SK-N-SH treated with all-trans-retinoic acid at 6 μM for 48 hours (cell line): ENCODE measurements around the gene CCDC39.

ENCODE experiments used
- BACH2 ChIP-seq: fragments of 250-450 bp; sonication (Bioruptor Pico); IDR thresholded peaks from 2 replicates; pipeline ENCODE4 v1.9.0; 2021; ENCODE audit warnings: mild to moderate bottlenecking, borderline replicate concordance
- CSDC2 ChIP-seq: fragments of 250-450 bp; sonication (Bioruptor Pico); IDR thresholded peaks from 2 replicates; pipeline ENCODE4 v1.5.0; 2020; ENCODE audit warnings: mild to moderate bottlenecking, moderate library complexity
- RARB ChIP-seq: fragments of 250-450 bp; sonication (Bioruptor Pico); IDR thresholded peaks from 2 replicates; pipeline ENCODE4 v1.8.0; 2021; ENCODE audit warnings: mild to moderate bottlenecking, moderate library complexity
- TCF4 ChIP-seq: fragments of 250-450 bp; sonication (Bioruptor Pico); IDR thresholded peaks from 2 replicates; pipeline ENCODE4 v1.8.0; 2021; ENCODE audit warnings: mild to moderate bottlenecking, moderate library complexity, borderline replicate concordance
- ZFP30 ChIP-seq: fragments of 450-650 bp; formaldehyde crosslinking; IDR thresholded peaks from 2 replicates; pipeline ENCODE4 v1.5.0; 2022; ENCODE audit warnings: mild to moderate bottlenecking, moderate library complexity

DNA sequence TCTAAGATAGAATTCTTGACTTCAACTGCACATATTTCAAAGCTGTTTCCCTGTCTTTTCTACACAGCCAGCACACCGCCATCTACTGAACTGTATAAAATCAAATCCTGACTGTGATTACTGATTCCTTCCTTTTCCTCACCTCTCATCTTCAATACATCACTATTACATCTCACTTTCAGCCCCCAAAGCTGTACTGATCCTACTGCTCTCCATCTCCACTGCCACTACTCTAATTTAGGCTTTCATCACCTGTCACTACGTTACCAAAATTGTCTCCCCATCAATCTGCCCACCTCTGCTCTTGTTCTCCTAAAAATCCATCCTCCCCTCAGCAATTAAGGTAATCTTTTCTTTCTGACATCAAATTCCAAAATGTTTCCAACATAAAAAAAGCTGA is 4.5 kb upstream of the CCDC39 start:
- TF ChIP-seq TCF4 (CRISPR knock-in tag) (no peak), CSDC2 (CRISPR knock-in tag) (no peak), ZFP30 (CRISPR knock-in tag) (no peak), BACH2 (no peak), RARB (CRISPR knock-in tag) (no peak)
